HG03575 (cell line): ENCODE measurements around the gene COPB2.
"Not testable (repeated sequence)": the region's sequence is repeated elsewhere in the genome, so short reads cannot be mapped to it uniquely, and the experiment has no call there.

ENCODE experiments used
- ATAC-seq: cut with Tn5 transposase; IDR thresholded peaks from one replicate; pipeline ENCODE4 v1.9.1; 2021; ENCODE audit not compliant: unreplicated experiment, insufficient number of reproducible peaks, low FRiP score; ENCODE audit errors: extremely low read depth

Gene COPB2

GRCh38 chr3:139382291-139382690 is 7.2 kb downstream of the COPB2 start:
- not testable (repeated sequence) for ATAC-seq

DNA sequence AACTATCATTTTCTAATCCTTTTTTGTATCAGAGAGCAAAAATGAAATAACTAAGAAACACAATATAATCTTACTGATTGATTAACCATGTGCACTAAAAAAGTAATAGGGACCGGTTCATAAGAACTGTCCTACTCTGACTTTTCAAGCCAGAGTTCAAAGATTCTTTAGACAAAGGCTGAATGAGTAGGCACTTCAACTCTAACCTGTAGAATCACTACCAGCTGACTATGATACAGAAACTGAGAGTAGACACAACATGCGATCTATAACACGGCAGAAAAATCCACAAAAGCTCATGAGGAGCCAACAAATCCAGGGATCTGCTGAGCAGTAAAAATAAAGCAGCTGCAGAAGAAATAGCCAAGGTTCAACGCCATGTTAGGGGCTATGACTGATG is 8.9 kb downstream of the COPB2 start:
- ATAC-seq: no peak

DNA sequence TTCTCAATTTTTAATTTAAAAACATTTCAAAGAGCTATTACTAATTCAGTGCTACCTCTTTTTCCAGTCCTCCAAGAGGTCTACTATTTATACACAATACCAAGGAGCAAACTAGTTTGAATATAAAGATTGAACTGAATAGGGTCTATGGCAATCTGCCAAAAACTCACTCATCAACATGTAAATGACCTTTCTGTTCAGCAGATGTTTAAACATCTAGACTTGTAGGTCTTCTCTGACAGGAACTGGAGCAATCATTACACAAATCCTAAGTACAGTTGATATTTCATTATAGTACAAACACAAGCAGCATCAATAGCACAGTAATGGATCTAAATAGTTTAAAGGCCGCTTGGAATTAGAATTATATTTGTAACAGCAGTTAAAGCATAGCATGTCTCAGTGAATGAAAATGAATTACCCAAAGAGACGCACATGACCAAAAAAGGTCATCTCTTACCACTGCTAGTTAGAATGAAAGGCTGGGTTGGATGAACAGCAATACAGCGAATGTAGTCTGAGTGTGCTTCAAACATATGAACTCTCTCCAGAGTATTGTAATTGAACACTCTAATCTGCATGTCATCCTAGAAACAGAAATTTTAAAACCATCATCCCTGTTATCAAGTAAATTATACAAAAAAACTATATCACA is 10.7 kb downstream of the COPB2 start:
- no peak for ATAC-seq

- ATAC-seq: no peak
These were observed 12.1 kb downstream of the COPB2 start for GRCh38 chr3:139377378-139377777.

DNA sequence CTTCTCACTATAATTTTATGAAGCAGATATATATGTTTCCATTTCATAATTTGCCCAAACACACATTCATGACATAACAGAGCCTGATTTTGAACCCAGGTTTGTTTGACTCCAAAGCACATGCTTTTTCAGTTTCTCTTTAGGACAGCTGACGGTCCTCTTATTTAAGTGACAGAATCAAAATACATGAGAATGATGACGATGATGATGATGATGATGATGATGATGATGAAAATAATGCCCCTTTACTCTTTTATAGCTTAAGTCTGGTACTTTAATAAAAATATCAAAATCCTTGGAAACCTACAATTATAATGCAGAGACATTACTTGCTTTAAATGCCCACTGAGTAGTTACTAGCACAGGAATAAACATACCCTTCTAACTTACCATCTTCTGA is 15.3 kb downstream of the COPB2 start:
- ATAC-seq: no peak

DNA sequence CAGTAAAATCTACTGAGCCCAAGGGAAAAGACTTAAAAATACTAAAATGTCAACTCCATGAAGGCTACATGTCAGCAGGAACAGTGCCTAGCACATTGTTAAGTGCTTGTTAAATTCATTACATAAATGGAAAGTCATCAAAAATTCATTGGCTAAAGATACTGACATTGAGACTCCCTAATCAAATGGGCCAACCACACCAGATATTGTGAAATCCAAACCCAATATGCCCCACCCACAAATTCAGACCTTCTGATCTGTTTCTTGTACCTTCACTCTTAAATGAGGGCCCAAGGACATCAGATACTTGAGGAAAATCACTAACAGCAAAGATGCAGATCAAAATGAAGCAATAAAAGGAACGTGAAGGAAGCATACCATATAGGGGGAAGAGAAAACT is 24.9 kb downstream of the COPB2 start:
- ATAC-seq: no peak

- no peak for ATAC-seq
These were observed 28.2 kb downstream of the COPB2 start for GRCh38 chr3:139361276-139361675.

DNA sequence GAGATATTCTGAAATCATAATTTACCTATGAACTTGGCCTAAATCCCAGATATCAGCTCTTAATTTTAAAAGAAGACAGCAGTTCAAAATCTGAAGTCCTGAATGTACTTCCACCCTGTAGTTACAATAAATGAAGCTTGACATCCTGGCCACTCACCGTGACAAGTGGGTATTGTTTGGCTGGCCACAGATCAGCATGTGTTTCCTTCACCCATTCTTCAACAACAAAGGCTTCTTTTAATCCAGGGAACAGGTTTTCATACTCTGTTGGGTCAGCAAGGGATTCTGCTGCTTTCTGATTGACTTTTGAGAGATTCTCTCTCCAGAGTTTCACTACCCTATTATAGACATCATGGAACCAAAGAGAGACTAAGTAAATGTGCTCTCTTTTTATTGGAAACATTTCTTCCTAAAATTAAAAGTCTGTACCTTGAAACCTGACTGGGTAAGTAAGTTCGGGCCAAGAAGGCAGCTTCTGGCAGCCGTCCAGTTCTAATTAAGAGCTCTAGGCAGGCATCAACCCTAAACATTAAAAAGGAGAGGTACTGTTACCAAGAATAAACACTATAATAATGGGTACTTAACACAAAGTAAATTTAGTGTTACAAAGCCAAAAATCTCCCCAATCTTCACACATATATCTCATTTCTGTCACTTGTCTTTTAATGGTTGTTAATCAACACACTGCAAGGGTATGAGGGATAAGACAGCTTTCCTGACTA is 30.4 kb downstream of the COPB2 start:
- no peak for ATAC-seq

GRCh38 chr3:139357899-139358298 is 31.5 kb downstream of the COPB2 start:
- ATAC-seq: no peak

DNA sequence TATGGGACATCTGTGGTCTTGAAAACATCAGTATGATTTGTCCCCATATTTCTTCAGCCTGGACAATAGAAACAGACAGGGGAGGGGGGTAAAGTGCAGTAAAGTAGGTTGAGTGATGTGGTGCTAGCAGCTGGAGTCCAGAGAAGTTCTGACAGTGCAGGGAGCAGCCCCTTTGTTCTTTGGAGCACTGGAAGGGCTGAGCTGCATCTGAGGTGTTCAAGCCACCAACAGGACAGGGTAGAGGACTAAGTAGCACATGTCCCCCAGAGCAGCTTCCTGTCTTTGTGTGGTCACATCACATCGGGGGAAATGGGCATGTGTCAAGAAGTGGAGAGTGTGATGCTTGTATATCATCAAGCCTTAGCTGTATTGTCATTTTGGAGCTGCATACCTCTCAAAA is 33.6 kb downstream of the COPB2 start:
- ATAC-seq: no peak

GRCh38 chr3:139355476-139355875 is 34.0 kb downstream of the COPB2 start:
- no peak for ATAC-seq

- ATAC-seq: no peak
These were observed 34.8 kb downstream of the COPB2 start for GRCh38 chr3:139354661-139355060.

GRCh38 chr3:139353920-139354556 is 35.4 kb downstream of the COPB2 start:
- ATAC-seq: no peak

- no peak for ATAC-seq
These were observed 42.7 kb downstream of the COPB2 start for GRCh38 chr3:139346771-139347170.

DNA sequence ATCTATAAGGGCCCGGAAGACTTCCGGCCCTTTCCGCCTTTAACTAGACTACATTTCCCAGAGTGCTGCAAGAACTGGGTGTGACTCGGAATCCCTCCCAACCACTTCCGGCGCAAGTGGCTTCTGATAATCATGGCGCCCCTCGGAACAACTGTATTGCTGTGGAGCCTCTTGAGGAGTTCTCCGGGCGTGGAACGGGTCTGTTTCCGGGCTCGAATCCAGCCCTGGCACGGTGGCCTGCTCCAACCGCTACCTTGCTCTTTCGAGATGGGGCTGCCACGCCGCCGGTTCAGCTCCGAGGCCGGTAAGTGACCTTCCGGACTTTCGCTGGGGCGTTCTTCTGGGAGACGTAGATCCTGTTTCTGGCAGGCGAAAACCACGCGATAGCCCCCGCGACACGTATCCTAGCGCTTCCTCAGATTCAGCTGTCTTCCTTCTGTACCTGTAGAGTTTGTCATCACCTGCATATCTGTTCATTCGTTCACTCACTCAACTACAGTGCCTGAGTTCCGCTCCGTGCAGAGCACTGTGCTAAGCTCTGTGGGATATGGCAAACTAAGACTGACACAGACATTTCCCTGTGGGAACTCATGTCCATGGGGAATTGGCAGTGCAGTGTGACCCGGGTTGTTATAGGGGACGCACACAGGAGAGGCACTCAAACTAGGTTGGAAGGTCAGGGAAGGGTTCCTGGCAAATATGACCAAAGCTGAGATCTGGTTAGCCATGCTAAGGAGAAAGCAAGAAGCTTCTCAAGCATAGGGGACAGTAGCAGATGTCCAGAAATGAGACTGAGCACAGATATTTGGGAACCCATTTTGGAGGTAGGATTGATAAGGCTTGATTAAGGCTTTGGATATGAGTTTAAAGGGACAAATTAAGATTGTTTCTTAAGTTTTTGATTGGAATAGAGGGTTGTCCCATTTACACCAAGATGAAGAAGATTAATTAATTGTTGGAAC is 45.3 kb downstream of the COPB2 start, which contains the start of gene MRPS22:
Gene MRPS22, plus strand, starts transcription at position 126 of the 962 bp plus-strand sequence. Its CDS starts 7 bp downstream, at position 133.
- peak; percentile 92 for ATAC-seq

DNA sequence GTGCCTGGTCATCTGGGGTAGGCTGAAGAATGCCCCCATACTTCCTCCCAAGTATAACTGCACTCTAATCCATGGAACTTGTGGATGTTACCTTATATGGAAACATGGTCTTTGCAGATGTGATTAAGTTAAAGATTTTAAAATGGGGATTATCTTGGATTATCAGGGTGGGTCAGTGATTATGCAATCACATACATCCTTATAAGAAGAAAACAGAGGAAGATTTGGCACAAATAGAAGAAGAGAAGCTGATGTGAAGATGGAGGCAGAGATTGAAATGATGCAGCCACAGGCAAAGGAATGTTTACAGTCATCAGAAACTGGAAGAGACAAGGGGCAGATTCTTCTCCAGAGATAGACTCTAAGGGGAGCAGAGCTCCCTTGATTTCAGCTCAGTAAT is 47.4 kb downstream of the COPB2 start:
- no peak for ATAC-seq

DNA sequence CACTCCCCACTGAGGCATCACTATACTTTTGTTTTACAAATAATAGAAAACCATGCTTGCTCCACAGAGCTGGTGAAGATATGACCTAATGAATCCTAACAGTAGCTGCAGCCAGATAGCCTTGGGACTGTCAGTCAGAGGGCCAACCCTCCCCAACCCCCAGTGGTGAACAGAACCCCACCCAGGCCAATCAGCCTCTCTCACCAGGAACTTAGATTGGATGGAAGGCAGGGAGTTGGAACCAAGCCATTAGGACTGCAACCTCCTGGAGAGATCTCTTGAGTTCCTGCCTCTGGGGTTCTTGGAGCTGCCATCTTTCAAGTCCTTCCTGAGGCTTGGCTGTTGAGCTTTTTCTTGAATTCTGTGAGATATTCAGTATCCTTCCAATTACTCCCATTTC is 48.7 kb downstream of the COPB2 start:
- ATAC-seq: no peak

DNA sequence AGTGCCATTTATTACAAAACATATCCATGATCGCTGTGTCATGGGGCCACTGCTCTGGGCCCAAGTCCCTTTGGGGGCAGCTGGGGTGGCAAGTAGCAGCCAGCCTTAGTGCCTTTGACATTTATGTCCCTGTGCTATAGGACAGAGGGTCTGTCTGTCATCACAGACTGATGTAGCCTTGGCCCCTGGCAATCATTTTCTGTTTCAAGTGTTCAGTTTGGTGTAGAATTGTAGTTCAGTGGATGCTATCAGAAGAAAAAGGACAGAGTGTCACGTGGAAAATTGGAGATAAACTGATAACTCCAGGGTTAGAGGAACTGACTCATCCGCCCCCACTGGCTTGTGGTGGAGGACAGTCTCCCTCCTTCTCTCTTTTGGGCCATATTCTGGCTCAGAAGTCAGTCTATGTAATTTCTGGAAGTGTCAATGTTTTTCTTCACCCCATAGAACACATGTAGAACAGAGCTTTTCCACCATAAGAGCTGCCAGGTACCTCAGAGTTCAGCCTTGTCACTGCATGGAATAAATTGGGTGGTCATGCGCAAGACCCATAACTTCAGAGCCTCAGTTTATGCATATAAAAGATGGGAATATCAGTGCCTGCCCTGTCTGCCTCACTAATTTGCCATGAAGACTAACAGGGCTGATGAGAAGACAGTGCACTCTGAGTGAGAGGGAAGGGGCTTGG is 50.1 kb downstream of the COPB2 start:
- ATAC-seq: no peak

DNA sequence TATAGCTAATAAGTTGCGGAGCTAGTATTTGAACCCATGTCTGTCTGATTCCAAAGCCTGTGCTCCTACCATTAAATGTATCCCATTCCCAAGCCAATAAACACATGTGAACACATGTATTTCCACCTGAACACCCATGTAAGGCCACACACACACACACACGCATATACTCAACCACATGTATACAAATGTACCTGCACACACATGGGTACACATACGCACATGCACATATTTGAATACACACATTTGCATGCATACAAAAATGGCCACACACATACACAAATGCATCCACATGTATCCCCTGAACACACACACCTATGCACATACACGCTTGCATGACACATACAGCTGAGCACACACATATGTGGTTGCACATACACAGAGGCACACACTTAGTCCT is 51.0 kb downstream of the COPB2 start:
- no peak for ATAC-seq
